GM13976 (cell line): Measurements from ENCODE around the gene CGB5.
"Not testable (repeated sequence)": the region's sequence is repeated elsewhere in the genome, so short reads cannot be mapped to it uniquely, and the experiment has no call there.

Source experiments
- DNase-seq: peaks from one replicate; pipeline ENCODE4 v3.0.0; 2012; ENCODE audit warnings: low spot score
- CTCF ChIP-seq: IDR thresholded peaks from 2 replicates; pipeline ENCODE4 v1.5.1; 2012; ENCODE audit warnings: borderline replicate concordance, mild to moderate bottlenecking; ENCODE audit not compliant: insufficient read depth; ENCODE audit errors: extremely low read depth, missing control alignments, control extremely low read depth
- in situ Hi-C: fragments of 300-500 bp; cut with MboI; formaldehyde crosslinking; loops from one replicate; pipeline ENCODE4 v1.12.0; 2022; ENCODE audit warnings: low sequenced_read_pairs, mixed read lengths, inconsistent platforms; ENCODE audit not compliant: unreplicated experiment

Gene CGB5

GRCh38 chr19:49017041-49017665 is 26.5 kb upstream of the CGB5 start, which contains the start of gene LHB:
Gene LHB, minus strand, starts transcription at chr19:49017091. Its CDS starts 10 bp downstream, at chr19:49017081.
- in situ Hi-C loops, result no loop called here
- peak; percentile 26 for DNase-seq
- TF ChIP-seq CTCF, result no peak

GRCh38 chr19:49017666-49018351 is 25.8 kb upstream of the CGB5 start:
- in situ Hi-C loops, result no loop called here
- DNase-seq, result peak; percentile 86
- peak; percentile 37 for TF ChIP-seq CTCF

- in situ Hi-C loops, result not testable (repeated sequence)
- DNase-seq, result peak; percentile 46
Measured at GRCh38 chr19:49018388-49019241, 25.0 kb upstream of the CGB5 start.

- in situ Hi-C loops, result no loop called here
- no peak for TF ChIP-seq CTCF
- DNase-seq, result peak; percentile 84
Measured at GRCh38 chr19:49019242-49019932, 24.3 kb upstream of the CGB5 start.

- DNase-seq, result peak; percentile 22
- in situ Hi-C loops, result no loop called here
- no peak for TF ChIP-seq CTCF
Measured at GRCh38 chr19:49020342-49020741, 23.3 kb upstream of the CGB5 start.

GRCh38 chr19:49020931-49021895 is 22.4 kb upstream of the CGB5 start:
- peak; percentile 32 for DNase-seq
- in situ Hi-C loops, result no loop called here
- TF ChIP-seq CTCF, result no peak
